KOPT-K1 (cell line): ENCODE results near the gene PTGES3.
"Not testable (repeated sequence)": the region's sequence is repeated elsewhere in the genome, so short reads cannot be mapped to it uniquely, and the experiment has no call there.

ENCODE experiments used
- H3K27ac ChIP-seq: fragments of 200-600 bp; sonication (generic); 2 replicates; pipeline ENCODE4 v1.5.1; 2016; ENCODE audit warnings: antibody characterized with exemption, mild to moderate bottlenecking, low read depth, low read length; ENCODE audit not compliant: poor library complexity, severe bottlenecking
- H3K36me3 ChIP-seq: fragments of 200-600 bp; sonication (generic); 2 replicates; pipeline ENCODE4 v1.5.1; 2017; ENCODE audit warnings: antibody characterized with exemption, mild to moderate bottlenecking, low read length, moderate library complexity; ENCODE audit not compliant: insufficient read depth
- H3K9me3 ChIP-seq: fragments of 200-600 bp; sonication (generic); 2 replicates; pipeline ENCODE4 v1.5.1; 2017; ENCODE audit warnings: antibody characterized with exemption, low read length, mild to moderate bottlenecking; ENCODE audit not compliant: insufficient read depth, poor library complexity, severe bottlenecking

Gene PTGES3

DNA sequence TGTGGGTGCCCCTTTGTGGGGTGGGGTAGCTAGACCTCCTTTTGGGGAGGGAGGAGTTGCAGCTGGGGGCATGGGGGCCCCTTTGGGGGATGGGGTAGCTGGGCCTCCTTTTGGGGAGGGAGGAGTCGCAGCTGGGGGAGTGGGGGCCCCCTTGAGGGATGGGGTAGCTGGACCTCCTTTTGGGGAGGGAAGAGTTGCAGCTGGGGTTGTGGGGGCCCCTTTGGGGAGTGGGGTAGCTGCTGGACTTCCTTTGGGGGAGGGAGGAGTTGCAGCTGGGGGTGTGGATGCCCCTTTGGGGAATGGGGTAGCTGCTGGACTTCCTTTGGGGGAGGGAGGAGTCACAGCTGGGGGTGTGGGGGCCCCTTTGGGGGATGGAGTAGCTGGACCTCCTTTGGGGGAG lies 30.1 kb upstream of the PTGES3 start:
- H3K36me3 ChIP-seq = peaks cover 94% of the 10 kb centered on the region
- H3K27ac ChIP-seq = peak overlapping the region; percentile 84
- no peaks in the 10 kb centered on the region for H3K9me3 ChIP-seq

DNA sequence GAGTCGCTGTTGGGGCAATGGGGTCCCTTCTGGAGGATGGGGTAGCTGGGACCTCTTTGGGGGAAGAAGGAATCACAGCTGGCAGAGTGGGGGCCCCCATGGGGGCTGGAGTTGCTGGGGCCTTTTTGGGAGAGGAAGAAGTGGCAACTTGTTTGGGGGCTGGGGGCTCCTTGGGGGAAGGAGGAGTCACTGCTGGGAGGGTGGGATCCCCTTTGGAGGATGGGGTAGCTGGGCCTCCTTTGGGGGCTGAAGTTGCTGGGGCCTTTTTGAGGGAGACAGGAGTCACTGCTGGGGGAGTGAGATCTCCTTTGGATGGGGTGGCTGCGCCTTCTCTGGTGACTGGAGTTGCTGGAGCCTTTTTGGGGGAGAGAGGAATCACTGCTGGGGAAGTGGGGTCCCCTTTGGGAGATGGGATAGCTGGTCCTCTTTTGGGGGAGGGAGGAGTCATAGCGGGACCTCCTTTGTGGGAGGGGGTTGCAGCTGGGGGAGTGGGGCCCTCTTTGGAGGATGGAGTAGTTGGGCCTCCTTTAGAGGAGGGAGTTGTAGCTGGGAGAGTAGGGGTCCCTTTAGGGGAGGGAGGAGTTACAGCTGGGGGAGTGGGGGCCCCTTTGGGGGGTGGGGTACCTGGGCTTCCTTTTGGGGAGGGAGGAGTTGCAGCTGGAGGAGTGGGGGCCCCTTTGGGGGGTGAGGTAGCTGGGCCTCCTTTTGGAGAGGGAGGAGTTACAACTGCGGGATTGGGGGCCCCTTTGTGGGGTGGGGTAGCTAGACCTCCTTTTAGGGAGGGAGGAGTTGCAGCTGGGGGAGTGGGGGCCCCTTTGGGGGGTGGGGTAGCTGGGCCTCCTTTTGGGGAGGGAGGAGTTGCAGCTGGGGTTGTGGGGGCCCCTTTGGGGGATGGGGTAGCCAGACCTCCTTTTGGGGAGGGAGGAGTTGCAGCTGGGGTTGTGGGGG lies 29.1 kb upstream of the PTGES3 start:
- Histone ChIP-seq H3K27ac (peak overlapping the region; percentile 84), H3K9me3 (no peaks in the 10 kb centered on the region), H3K36me3 (peaks cover 94% of the 10 kb centered on the region)

- Histone ChIP-seq H3K9me3 (no peaks in the 10 kb centered on the region), H3K36me3 (peaks cover 94% of the 10 kb centered on the region), H3K27ac (peak overlapping the region; percentile 84)
These were observed 28.4 kb upstream of the PTGES3 start for GRCh38 chr12:56716458-56716857.

DNA sequence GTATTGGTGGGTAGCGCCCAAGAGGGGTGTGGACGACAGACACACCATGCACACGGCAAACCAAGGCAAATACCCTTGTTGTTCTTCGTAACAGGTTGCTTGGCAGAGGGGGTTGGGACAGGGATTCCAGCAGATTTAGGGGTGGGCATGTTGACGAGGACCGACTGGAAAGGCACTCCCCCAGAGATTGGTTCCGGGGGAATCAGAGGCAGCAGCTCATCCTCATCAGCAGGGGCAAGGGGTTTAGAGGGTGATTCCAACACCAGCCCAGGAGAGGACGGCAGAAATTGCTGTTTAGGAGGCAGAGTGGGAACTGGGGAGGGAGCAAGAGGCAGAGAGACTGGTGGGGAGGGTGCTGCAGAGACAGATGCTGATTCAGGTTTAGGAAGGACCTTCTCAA lies 27.7 kb upstream of the PTGES3 start:
- H3K36me3 ChIP-seq = peaks cover 94% of the 10 kb centered on the region
- H3K27ac ChIP-seq = peak overlapping the region; percentile 84
- H3K9me3 ChIP-seq = no peaks in the 10 kb centered on the region

- Histone ChIP-seq H3K9me3 (no peaks in the 10 kb centered on the region), H3K36me3 (peaks cover 82% of the 10 kb centered on the region), H3K27ac (no peak overlapping the region)
These were observed 26.4 kb upstream of the PTGES3 start for GRCh38 chr12:56714431-56714929.

GRCh38 chr12:56713345-56713744 lies 25.3 kb upstream of the PTGES3 start:
- Histone ChIP-seq H3K9me3 (no peaks in the 10 kb centered on the region), H3K27ac (no peak overlapping the region), H3K36me3 (peaks cover 71% of the 10 kb centered on the region)

- Histone ChIP-seq H3K36me3 (peaks cover 43% of the 10 kb centered on the region), H3K9me3 (no peaks in the 10 kb centered on the region), H3K27ac (no peak overlapping the region)
These were observed 21.8 kb upstream of the PTGES3 start for GRCh38 chr12:56709759-56710376.

GRCh38 chr12:56704522-56704921 lies 16.4 kb upstream of the PTGES3 start:
- not testable (repeated sequence) for H3K27ac ChIP-seq, H3K9me3 ChIP-seq, H3K36me3 ChIP-seq

GRCh38 chr12:56699020-56699661 lies 11.1 kb upstream of the PTGES3 start:
- no peak overlapping the region for H3K27ac ChIP-seq
- H3K9me3 ChIP-seq = no peaks in the 10 kb centered on the region

DNA sequence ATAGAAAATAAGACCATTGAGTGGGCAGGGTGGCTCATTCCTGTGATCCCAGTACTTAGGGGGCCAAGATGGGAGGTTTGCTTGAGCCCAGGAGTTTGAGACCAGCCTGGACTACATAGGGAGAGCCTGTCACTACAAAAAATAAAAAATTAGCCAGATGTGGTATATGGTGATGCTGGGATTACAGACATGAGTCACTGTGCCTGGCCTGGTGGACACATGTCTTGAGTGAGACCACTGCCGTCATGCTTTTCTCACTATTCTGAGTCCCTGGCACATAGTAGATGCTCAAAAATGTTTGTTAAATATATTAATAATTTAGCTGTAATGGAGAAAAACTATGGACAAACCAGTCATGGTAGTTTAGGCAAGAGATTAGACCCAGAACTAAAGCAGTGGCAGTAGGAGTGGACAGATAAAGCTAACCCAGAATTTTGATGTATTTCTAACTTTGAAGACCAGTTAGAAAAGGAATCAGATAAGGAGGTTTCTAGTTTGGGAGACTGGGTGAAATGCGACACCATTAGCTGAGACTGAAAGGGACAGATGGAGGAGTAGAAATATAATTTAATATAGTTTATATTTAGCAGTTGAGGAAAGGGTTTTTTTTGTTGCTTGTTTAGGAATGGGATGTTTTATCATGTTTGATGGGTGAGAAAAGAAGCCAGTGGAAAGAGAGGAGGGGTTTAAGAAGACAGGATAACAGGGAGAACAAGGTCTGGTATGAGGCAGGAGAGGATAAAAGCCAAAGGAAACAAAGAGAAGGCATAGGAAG lies 7.4 kb upstream of the PTGES3 start:
- no peaks in the 10 kb centered on the region for H3K36me3 ChIP-seq
- H3K9me3 ChIP-seq = no peaks in the 10 kb centered on the region
- H3K27ac ChIP-seq = no peak overlapping the region

More at GRCh38 chr12:56699020-56699661, 11.1 kb upstream of the PTGES3 start:
- no peaks in the 10 kb centered on the region for H3K36me3 ChIP-seq

DNA sequence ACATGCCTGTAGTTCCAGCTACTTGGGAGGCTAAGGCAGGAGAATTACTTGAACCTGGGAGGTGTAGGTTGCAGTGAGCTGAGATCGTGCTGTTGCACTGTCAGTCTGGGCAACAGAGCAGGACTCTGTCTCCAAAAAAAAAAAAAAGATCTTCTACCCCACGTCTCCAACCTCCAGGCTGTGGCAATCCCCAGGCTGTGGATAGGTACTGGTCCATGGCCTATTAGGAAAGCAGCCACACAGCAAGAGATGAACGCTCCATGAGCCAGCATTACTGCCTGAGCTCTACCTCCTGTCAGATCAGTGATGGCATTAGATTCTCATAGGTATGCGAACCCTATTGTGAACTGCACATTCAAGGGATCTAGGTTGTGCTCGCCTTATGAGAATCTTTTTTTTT lies 6.1 kb upstream of the PTGES3 start:
- H3K36me3 ChIP-seq = no peaks in the 10 kb centered on the region
- H3K9me3 ChIP-seq = no peaks in the 10 kb centered on the region
- no peak overlapping the region for H3K27ac ChIP-seq

GRCh38 chr12:56688846-56689109 lies 694 bp upstream of the PTGES3 start:
- no peaks in the 10 kb centered on the region for H3K9me3 ChIP-seq
- H3K27ac ChIP-seq = peak overlapping the region; percentile 98
- H3K36me3 ChIP-seq = peaks cover 35% of the 10 kb centered on the region

- no peaks in the 10 kb centered on the region for H3K9me3 ChIP-seq
- H3K27ac ChIP-seq = peak overlapping the region; percentile 98
- H3K36me3 ChIP-seq = peaks cover 44% of the 10 kb centered on the region
These were observed 608 bp downstream of the PTGES3 start for GRCh38 chr12:56687223-56688128.

DNA sequence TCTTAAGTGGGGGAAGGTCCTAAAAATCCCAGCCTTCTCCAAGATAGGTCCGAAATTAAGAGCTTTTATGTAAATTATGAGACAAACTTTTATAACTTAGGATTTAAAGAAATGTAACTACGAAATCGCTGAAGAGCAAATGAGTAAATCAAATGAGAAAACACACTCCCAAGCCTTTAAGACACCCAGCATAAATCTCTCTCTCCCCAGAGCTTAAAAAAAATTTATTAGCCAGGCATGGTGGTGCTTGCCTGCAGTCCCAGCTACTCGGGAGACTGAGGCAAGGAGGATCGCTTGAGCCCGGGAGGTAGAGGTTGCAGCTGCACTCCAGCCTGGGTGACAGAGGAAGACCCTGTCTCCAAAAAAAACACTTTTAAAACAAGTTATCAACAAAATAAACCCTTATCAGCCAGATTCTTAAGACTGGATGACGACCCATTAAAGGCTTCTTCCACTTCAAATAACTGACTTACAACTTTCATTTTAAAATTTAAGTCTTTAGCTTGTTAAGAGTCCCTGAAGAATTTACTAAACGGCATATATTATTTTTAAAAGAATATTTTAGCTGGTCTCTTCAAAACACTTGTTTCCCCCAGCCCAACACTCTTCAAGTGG lies 3.2 kb downstream of the PTGES3 start:
- H3K36me3 ChIP-seq = peaks cover 70% of the 10 kb centered on the region
- H3K27ac ChIP-seq = peak overlapping the region; percentile 98
- no peaks in the 10 kb centered on the region for H3K9me3 ChIP-seq
